Stomach (tissue), 9 donors: ENCODE data around the gene SRC. TPM values are rescaled to one million over a fixed set of nuclear protein-coding genes. Genes with fewer than 3 reads are reported as not detected.

ENCODE experiments used
- DNase-seq, 2 donors: peaks; one replicate each; pipeline versions ENCODE4 v3.0.0 to v3.0.0-alpha.2; 2013 to 2019
- H3K27ac ChIP-seq, 5 donors: fragments of 200-600 bp in 4 of 5; sonication (generic) in 4 of 5; one replicate each; pipeline ENCODE4 v1.5.1; 2013 to 2019; ENCODE audit warnings: mild to moderate bottlenecking in 1 of 5, moderate library complexity in 1 of 5
- H3K27me3 ChIP-seq, 3 donors: fragments of 200-600 bp; sonication (generic); one replicate each; pipeline ENCODE4 v1.5.1; 2017 to 2019; ENCODE audit warnings: mixed run types in 1 of 3
- H3K36me3 ChIP-seq, 4 donors: fragments of 200-600 bp; sonication (generic); 1 replicate in 3 of 4; 2 replicates in 1 of 4; pipeline ENCODE4 v1.5.1; 2016 to 2019
- H3K4me1 ChIP-seq, 4 donors: fragments of 200-600 bp; sonication (generic); one replicate each; pipeline ENCODE4 v1.5.1; 2016 to 2019
- H3K4me3 ChIP-seq, 4 donors: fragments of 200-600 bp; sonication (generic) in 3 of 4; one replicate each; pipeline ENCODE4 v1.5.1; 2016 to 2019; ENCODE audit warnings: mild to moderate bottlenecking in 1 of 4
- H3K9me3 ChIP-seq, 4 donors: fragments of 200-600 bp; sonication (generic); one replicate each; pipeline ENCODE4 v1.5.1; 2016 to 2019
- EP300 ChIP-seq: sonication (generic); formaldehyde crosslinking; IDR thresholded peaks from one replicate; pipeline ENCODE4 v1.6.1; 2017; ENCODE audit warnings: antibody characterized with exemption
- POLR2A ChIP-seq, 4 donors: fragments of 450-650 bp; IDR thresholded peaks; one replicate each; pipeline ENCODE4 v1.6.1; 2016; ENCODE audit warnings: antibody characterized with exemption in 4 of 4, control low read depth in 2 of 4, mild to moderate bottlenecking in 1 of 4, moderate library complexity in 1 of 4
- POLR2AphosphoS5 ChIP-seq, 3 donors: sonication (generic); formaldehyde crosslinking; IDR thresholded peaks; one replicate each; pipeline ENCODE4 v1.6.1; 2016; ENCODE audit warnings: antibody characterized with exemption in 3 of 3
- WGBS, 5 donors: extraction: QIAGEN DNeasy Blood & Tissue Kit in 3 of 5; methylation state at CpG; one replicate each; pipeline versions ENCODE4 v1.1.5 to v1.1.7; 2013 to 2018; 5-methylcytosine and 5-hydroxymethylcytosine counted together
- intact Hi-C: fragments of 100-400 bp; cut with DNase I; formaldehyde crosslinking; loops from one replicate; pipeline ENCODE4 v1.15.1; 2023; ENCODE audit warnings: low total_unique reads
- polyA plus RNA-seq, 3 donors: library from polyadenylated mRNA; stranded (reverse); fragments of 200-250 nt; gene quantifications; one replicate each; pipeline ENCODE4 v1.2.3, GENCODE V29; 2013
- total RNA-seq, 5 donors: library from RNA; depleted of rRNA; stranded (reverse); fragments of >200 nt; gene quantifications; one replicate each; pipeline versions ENCODE4 v1.1.0 to v1.2.3, GENCODE V29; 2014 to 2016
- TF ChIP-seq, protein P1 (sequence below), 7 experiments: fragments of 450-650 bp in 4 of 7; fragments of 200-600 bp in 3 of 7; sonication (generic) in 3 of 7; IDR thresholded peaks; one replicate each; pipeline ENCODE4 v1.5.1; 2016 to 2019; ENCODE audit warnings: antibody characterized with exemption in 7 of 7, control low read depth in 2 of 7, mild to moderate bottlenecking in 1 of 7
- donor health status: healthy with polysubstance abuse.
- donor health status: Bipolar disorder and iron deficiency.
- donor health status: healthy.

SRC gene
- total and polyA plus RNA-seq, 8 donors = 31.6 to 471 (median 47.3) TPM

DNA sequence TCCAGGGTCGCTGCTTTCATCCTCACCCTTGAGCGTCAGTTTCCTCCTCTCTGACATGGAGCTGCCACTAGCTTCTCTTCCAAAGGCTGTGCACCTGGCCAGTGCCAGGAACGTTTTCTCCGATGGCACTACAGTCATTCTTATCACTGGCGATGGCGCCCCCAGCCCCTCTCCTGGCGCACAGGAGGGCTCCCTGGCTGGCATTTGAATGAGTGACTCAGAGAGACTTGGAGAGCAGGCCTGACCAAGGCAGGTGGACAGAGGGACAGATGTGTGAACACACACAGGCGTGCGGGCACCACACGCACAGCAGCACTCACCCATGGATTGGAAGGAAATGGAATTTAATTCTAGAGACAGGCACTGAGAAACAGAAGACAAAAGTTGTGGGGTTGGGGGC lies 77.6 kb downstream of the SRC start:
- peaks cover 0 to 85% (median 35%) of the 10 kb centered on the region in 3 donors for H3K27me3 ChIP-seq
- intact Hi-C loops = no loop called here
- DNase-seq = no peak

DNA sequence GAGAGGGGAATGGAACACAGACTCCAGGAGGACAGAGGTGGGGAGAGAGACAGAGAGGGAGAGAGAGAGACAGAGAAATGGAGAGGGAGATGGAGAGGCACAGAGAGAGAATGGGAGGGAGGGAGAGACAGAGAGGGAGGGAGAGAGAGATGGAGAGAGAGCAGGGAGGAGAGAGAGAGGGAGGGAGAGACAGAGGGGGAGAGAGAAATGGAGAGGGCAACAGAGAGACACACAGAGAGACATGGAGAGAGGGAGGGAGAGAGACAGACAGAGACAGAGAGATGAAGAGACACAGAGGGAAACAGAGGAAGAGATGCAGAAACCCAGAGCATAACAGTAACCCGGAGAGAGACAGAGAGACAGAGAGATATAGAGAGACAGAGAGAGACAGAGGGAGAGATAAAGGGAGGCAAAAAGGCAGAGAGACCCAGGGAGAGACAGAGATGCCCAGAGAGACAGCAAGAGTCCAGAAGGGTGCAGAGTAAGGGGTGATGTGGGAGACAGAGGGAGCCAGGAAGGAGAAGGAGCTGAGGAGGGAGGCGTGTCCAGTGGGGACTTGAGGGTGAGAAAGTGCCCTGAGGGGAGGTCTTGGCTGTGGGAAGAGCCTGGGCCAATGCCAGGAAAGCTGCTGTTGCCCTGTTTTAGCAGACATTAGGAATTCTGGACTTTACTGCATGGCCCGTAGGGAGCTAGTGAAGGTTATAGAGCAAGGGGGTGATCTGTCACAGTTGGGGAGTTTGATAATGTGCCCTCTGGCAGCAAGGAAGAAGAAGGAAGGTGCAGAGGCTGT lies 78.3 kb downstream of the SRC start:
- TF ChIP-seq POLR2A (IDR thresholded peaks at IDR 0.05) (no peak), POLR2AphosphoS5 (IDR thresholded peaks at IDR 0.05) (no peak), EP300 (no peak)
- TF ChIP-seq, protein P1, sequence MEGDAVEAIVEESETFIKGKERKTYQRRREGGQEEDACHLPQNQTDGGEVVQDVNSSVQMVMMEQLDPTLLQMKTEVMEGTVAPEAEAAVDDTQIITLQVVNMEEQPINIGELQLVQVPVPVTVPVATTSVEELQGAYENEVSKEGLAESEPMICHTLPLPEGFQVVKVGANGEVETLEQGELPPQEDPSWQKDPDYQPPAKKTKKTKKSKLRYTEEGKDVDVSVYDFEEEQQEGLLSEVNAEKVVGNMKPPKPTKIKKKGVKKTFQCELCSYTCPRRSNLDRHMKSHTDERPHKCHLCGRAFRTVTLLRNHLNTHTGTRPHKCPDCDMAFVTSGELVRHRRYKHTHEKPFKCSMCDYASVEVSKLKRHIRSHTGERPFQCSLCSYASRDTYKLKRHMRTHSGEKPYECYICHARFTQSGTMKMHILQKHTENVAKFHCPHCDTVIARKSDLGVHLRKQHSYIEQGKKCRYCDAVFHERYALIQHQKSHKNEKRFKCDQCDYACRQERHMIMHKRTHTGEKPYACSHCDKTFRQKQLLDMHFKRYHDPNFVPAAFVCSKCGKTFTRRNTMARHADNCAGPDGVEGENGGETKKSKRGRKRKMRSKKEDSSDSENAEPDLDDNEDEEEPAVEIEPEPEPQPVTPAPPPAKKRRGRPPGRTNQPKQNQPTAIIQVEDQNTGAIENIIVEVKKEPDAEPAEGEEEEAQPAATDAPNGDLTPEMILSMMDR (IDR thresholded peaks at IDR 0.05) = no peak
- H3K4me1 ChIP-seq = no peaks in the 10 kb centered on the region
- H3K4me3 ChIP-seq = no peak overlapping the region
- peaks cover 0 to 83% (median 35%) of the 10 kb centered on the region in 3 donors for H3K27me3 ChIP-seq
- H3K9me3 ChIP-seq = no peaks in the 10 kb centered on the region
- WGBS, 5 donors = 61 to 76% (median 68%) methylated on average over 3 of the region's 3 CpGs
- no peak for DNase-seq
- no peak overlapping the region for H3K27ac ChIP-seq
- no peaks in the 10 kb centered on the region for H3K36me3 ChIP-seq
- intact Hi-C loops = no loop called here

More for the DNA sequence above, 77.6 kb downstream of the SRC start:
- Histone ChIP-seq H3K4me3 (no peak overlapping the region), H3K4me1 (no peaks in the 10 kb centered on the region), H3K27ac (no peak overlapping the region), H3K9me3 (no peaks in the 10 kb centered on the region), H3K36me3 (no peaks in the 10 kb centered on the region)
- TF ChIP-seq POLR2AphosphoS5 (IDR thresholded peaks at IDR 0.05) (no peak), POLR2A (IDR thresholded peaks at IDR 0.05) (no peak), EP300 (no peak)
- TF ChIP-seq, protein P1 (IDR thresholded peaks at IDR 0.05) = no peak
- 76 to 81% (median 79%) methylated on average over 10 of the region's 10 CpGs for WGBS, 5 donors

DNA sequence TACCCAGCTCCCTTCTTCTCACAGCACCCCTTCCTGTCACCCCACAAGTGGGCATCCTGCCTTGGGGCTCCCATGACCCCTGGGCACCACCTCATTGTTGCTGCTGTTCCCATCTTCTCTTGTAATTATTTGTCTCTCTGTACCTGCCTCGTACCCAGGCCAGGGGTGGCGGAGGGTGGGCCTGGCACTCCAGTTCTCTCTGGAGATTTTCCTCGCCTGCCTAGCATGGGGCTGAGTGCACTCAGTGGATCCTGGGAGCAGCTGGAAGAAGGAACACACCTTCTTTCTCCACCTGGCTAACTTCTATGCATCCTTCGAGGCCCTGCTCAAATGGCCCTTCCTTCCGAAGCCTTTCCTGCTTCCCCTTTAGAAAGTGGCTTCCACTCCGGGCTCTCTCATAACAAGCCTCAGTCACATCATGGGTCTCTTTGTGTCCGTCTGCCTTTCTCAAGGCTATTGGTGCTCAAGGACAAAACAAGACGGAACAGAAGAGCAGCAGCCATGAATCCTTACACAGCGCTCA lies 79.2 kb downstream of the SRC start:
- Histone ChIP-seq H3K4me3 (no peak overlapping the region), H3K9me3 (no peaks in the 10 kb centered on the region), H3K27ac (no peak overlapping the region), H3K4me1 (no peaks in the 10 kb centered on the region), H3K36me3 (no peaks in the 10 kb centered on the region), H3K27me3 (peaks cover 0 to 76% (median 35%) of the 10 kb centered on the region in 3 donors)
- intact Hi-C loops = no loop called here
- TF ChIP-seq EP300 (no peak), POLR2A (IDR thresholded peaks at IDR 0.05) (no peak), POLR2AphosphoS5 (IDR thresholded peaks at IDR 0.05) (no peak)
- TF ChIP-seq, protein P1 (IDR thresholded peaks at IDR 0.05) = no peak
- DNase-seq = no peak
- 86 to 94% (median 91%) methylated on average over 9 of the region's 9 CpGs for WGBS, 5 donors

DNA sequence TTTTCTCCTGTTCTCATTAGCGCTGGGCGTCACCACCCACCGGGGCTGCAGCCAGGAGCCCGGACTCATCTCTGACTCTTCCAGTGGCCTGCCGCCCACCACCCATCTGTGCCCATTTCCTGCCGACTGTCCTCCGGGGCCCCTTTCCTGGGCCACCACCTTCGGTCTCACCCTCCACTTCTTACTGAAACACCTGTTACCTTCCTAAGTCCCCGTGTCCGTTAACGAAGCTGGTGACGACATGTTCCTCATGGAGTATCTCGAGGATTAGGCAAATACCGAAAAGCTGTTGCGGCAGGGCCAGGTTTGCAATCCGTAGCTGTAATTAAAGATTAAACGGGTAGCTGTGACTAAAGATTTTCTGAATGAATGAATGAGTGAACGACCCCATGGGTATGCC lies 80.2 kb downstream of the SRC start:
- no peak for DNase-seq
- Histone ChIP-seq H3K9me3 (no peaks in the 10 kb centered on the region), H3K27me3 (peaks cover 0 to 73% (median 26%) of the 10 kb centered on the region in 3 donors), H3K4me3 (no peak overlapping the region), H3K27ac (no peak overlapping the region), H3K36me3 (no peaks in the 10 kb centered on the region), H3K4me1 (no peaks in the 10 kb centered on the region)
- intact Hi-C loops = no loop called here
- no peak for TF ChIP-seq EP300
- TF ChIP-seq, protein P1 (IDR thresholded peaks at IDR 0.05) = no peak
- TF ChIP-seq POLR2A (IDR thresholded peaks at IDR 0.05) = no peak
- no peak for TF ChIP-seq POLR2AphosphoS5 (IDR thresholded peaks at IDR 0.05)
- 64 to 68% (median 66%) methylated on average over 18 of the region's 18 CpGs for WGBS, 5 donors
